H1 (cell line): ENCODE measurements around the gene RFNG. TPM values are rescaled to one million over a fixed set of nuclear protein-coding genes. Genes with fewer than 3 reads are reported as not detected.

Source experiments
- CTCF ChIA-PET: fragments of 300-600 bp; sonication (Branson Sonifier 250); formaldehyde crosslinking; loops from one replicate; lab custom pipeline; 2021; ENCODE audit not compliant: partially characterized antibody; lab: Charles Lee
- POLR2A ChIA-PET: fragments of 300-600 bp; sonication (Branson Sonifier 250); formaldehyde crosslinking; loops from one replicate; lab custom pipeline; 2021; ENCODE audit warnings: inconsistent platforms; ENCODE audit not compliant: partially characterized antibody; lab: Charles Lee
- DNase-seq, 2 experiments: peaks; one replicate each; pipeline versions ENCODE4 v3.0.0 to v3.0.0-alpha.2; 2010 to 2022; ENCODE audit warnings: low spot score in 2 of 2, low read depth in 1 of 2, mixed read lengths in 1 of 2
- FAIRE-seq: peaks from 2 replicates; lab custom pipeline; 2011; peaks lifted over from hg19 to GRCh38; lab: Jason Lieb, UNC
- H2AFZ ChIP-seq: 2 replicates; pipeline ENCODE4 v1.8.1; 2012; ENCODE audit warnings: low read length, inconsistent platforms
- H2AK5ac ChIP-seq: 2 replicates; pipeline ENCODE4 v1.6.1; 2013; ENCODE audit warnings: low read depth, low read length
- H2BK120ac ChIP-seq: replicated peaks from 2 replicates; pipeline ENCODE3; 2013; ENCODE audit warnings: low read depth, low read length, inconsistent platforms
- H2BK12ac ChIP-seq: 2 replicates; pipeline ENCODE4 v1.6.1; 2013; ENCODE audit warnings: low read depth, low read length
- H2BK15ac ChIP-seq: 2 replicates; pipeline ENCODE4 v1.6.1; 2013; ENCODE audit warnings: low read length
- H2BK20ac ChIP-seq: 2 replicates; pipeline ENCODE4 v1.6.1; 2013; ENCODE audit warnings: low read length
- H2BK5ac ChIP-seq: 2 replicates; pipeline ENCODE4 v1.6.1; 2013; ENCODE audit warnings: low read depth, low read length
- H3K14ac ChIP-seq: 2 replicates; pipeline ENCODE4 v1.6.1; 2013; ENCODE audit warnings: inconsistent platforms; ENCODE audit not compliant: insufficient read length
- H3K18ac ChIP-seq: 2 replicates; pipeline ENCODE4 v1.6.1; 2013; ENCODE audit warnings: low read length; ENCODE audit errors: extremely low read depth
- H3K23ac ChIP-seq: 2 replicates; pipeline ENCODE4 v1.6.1; 2013; ENCODE audit warnings: inconsistent platforms; ENCODE audit not compliant: insufficient read length
- H3K23me2 ChIP-seq: 2 replicates; pipeline ENCODE4 v1.6.1; 2013; ENCODE audit warnings: low read depth, low read length
- H3K27ac ChIP-seq: 2 replicates; pipeline ENCODE4 v1.6.1; 2011; ENCODE audit warnings: low read depth, low read length, inconsistent platforms
- H3K27me3 ChIP-seq, 4 experiments: replicated peaks in 1 of 4; 1 replicate in 1 of 4; 2 replicates in 3 of 4; pipeline versions ENCODE4 v1.6.1 to v1.8.1; 2011 to 2013; ENCODE audit warnings: low read length in 3 of 4, mild to moderate bottlenecking in 3 of 4, inconsistent platforms in 2 of 4, mixed read lengths in 2 of 4, moderate library complexity in 1 of 4; ENCODE audit not compliant: control insufficient read depth in 3 of 4, insufficient read depth in 3 of 4; ENCODE audit errors: extremely low read depth in 1 of 4
- H3K36me3 ChIP-seq, 4 experiments: 2 replicates each; pipeline versions ENCODE4 v1.6.1 to v1.8.1; 2011 to 2013; ENCODE audit warnings: mild to moderate bottlenecking in 4 of 4, low read length in 3 of 4, moderate library complexity in 2 of 4, control low read depth in 1 of 4, inconsistent platforms in 1 of 4; ENCODE audit not compliant: insufficient read depth in 4 of 4, control insufficient read depth in 2 of 4
- H3K4ac ChIP-seq: replicated peaks from 2 replicates; pipeline ENCODE3; 2013; ENCODE audit warnings: low read length, low read depth, mixed read lengths, inconsistent platforms; ENCODE audit not compliant: insufficient read length
- H3K4me1 ChIP-seq, 4 experiments: replicated peaks in 1 of 4; 1 replicate in 1 of 4; 2 replicates in 3 of 4; pipeline versions ENCODE4 v1.6.1 to v1.8.1; 2011 to 2013; ENCODE audit warnings: low read length in 3 of 4, inconsistent platforms in 2 of 4, mixed read lengths in 1 of 4; ENCODE audit not compliant: insufficient read depth in 4 of 4, control insufficient read depth in 3 of 4
- H3K4me2 ChIP-seq, 2 experiments: 2 replicates each; pipeline versions ENCODE4 v1.6.1 to v1.8.1; 2011 to 2013; ENCODE audit warnings: low read depth in 2 of 2, low read length in 2 of 2, control low read depth in 1 of 2, inconsistent platforms in 1 of 2, mild to moderate bottlenecking in 1 of 2; ENCODE audit not compliant: insufficient read depth in 1 of 2
- H3K4me3 ChIP-seq, 4 experiments: fragments of 200-600, 300-600 bp in 1 of 4; sonication (generic), shearing (Covaris generic), sonication (Bioruptor Twin) in 1 of 4; 2 replicates each; pipeline versions ENCODE4 v1.5.1 to v1.8.1; 2011 to 2016; ENCODE audit warnings: low read length in 4 of 4, low read depth in 3 of 4, control low read depth in 2 of 4, inconsistent platforms in 2 of 4, mild to moderate bottlenecking in 2 of 4, mixed read lengths in 1 of 4, moderate library complexity in 1 of 4; ENCODE audit not compliant: insufficient read depth in 2 of 4; ENCODE audit errors: extremely low read depth in 1 of 4
- H3K56ac ChIP-seq: replicated peaks from 2 replicates; pipeline ENCODE3; 2013; ENCODE audit warnings: low read depth, mild to moderate bottlenecking, mixed read lengths, low read length, inconsistent platforms; ENCODE audit not compliant: insufficient read length
- H3K79me1 ChIP-seq: 2 replicates; pipeline ENCODE4 v1.6.1; 2013; ENCODE audit warnings: low read depth, low read length, control low read depth
- H3K79me2 ChIP-seq, 2 experiments: 2 replicates each; pipeline versions ENCODE4 v1.6.1 to v1.8.1; 2012 to 2013; ENCODE audit warnings: low read length in 2 of 2, mild to moderate bottlenecking in 2 of 2, inconsistent platforms in 1 of 2; ENCODE audit not compliant: insufficient read depth in 2 of 2, control insufficient read depth in 1 of 2
- H3K9ac ChIP-seq, 4 experiments: replicated peaks in 1 of 4; 1 replicate in 1 of 4; 2 replicates in 3 of 4; pipeline versions ENCODE4 v1.6.1 to v1.8.1; 2011 to 2013; ENCODE audit warnings: low read depth in 3 of 4, low read length in 3 of 4, control low read depth in 2 of 4, mild to moderate bottlenecking in 2 of 4, moderate library complexity in 2 of 4, inconsistent platforms in 1 of 4; ENCODE audit errors: extremely low read depth in 1 of 4
- H3K9me3 ChIP-seq, 2 experiments: 2 replicates each; pipeline versions ENCODE4 v1.6.1 to v1.8.1; 2012 to 2013; ENCODE audit warnings: mild to moderate bottlenecking in 2 of 2, moderate library complexity in 2 of 2, control low read depth in 1 of 2, inconsistent platforms in 1 of 2, low read depth in 1 of 2, low read length in 1 of 2, mixed read lengths in 1 of 2; ENCODE audit not compliant: insufficient read depth in 2 of 2
- H4K20me1 ChIP-seq, 2 experiments: replicated peaks in 1 of 2; 2 replicates each; pipeline versions ENCODE3 to v1.8.1; 2011 to 2013; ENCODE audit warnings: inconsistent platforms in 2 of 2, low read length in 2 of 2, mild to moderate bottlenecking in 1 of 2; ENCODE audit not compliant: insufficient read depth in 2 of 2, control insufficient read depth in 1 of 2
- H4K5ac ChIP-seq: 2 replicates; pipeline ENCODE4 v1.6.1; 2013; ENCODE audit warnings: low read length, low read depth, mixed read lengths, inconsistent platforms; ENCODE audit not compliant: insufficient read length
- H4K8ac ChIP-seq: 2 replicates; pipeline ENCODE4 v1.8.0; 2013; ENCODE audit warnings: mild to moderate bottlenecking, moderate library complexity, low read length, inconsistent platforms; ENCODE audit not compliant: insufficient read depth; ENCODE audit errors: extremely low read depth
- H4K91ac ChIP-seq: replicated peaks from 2 replicates; pipeline ENCODE3; 2013; ENCODE audit warnings: low read length, mixed read lengths, inconsistent platforms; ENCODE audit not compliant: insufficient read length
- RAD21 ChIP-seq, 2 experiments: IDR thresholded peaks in 1 of 2; conservative IDR thresholded peaks in 1 of 2; 2 replicates each; pipeline ENCODE4 v1.6.1; 2011; ENCODE audit warnings: low read depth in 2 of 2, low read length in 2 of 2, improper control_type of control experiment in 1 of 2, inconsistent platforms in 1 of 2, mild to moderate bottlenecking in 1 of 2, moderate library complexity in 1 of 2
- RXRA ChIP-seq: IDR thresholded peaks from 2 replicates; pipeline ENCODE4 v1.6.1; 2011; ENCODE audit warnings: low read depth, mild to moderate bottlenecking, low read length, moderate library complexity; ENCODE audit not compliant: insufficient read depth
- WGBS, 2 experiments: shearing (Covaris generic) in 1 of 2; methylation state at CpG; one replicate each; pipeline versions ENCODE4 v1.1.6 to v1.1.7; 2013 to 2015; ENCODE audit warnings: low lambda C conversion rate in 2 of 2, mixed read lengths in 2 of 2, inconsistent platforms in 1 of 2, low coverage in 1 of 2, missing lambda C conversion rate in 1 of 2; ENCODE audit not compliant: insufficient replicate concordance in 2 of 2, insufficient coverage in 1 of 2, insufficient read length in 1 of 2; ENCODE audit errors: extremely low coverage in 1 of 2, missing lambda C conversion rate in 1 of 2; 5-methylcytosine and 5-hydroxymethylcytosine counted together
- polyA plus RNA-seq, 7 experiments: library from polyadenylated mRNA; depleted of rRNA in 3 of 7; stranded (reverse) in 5 of 7; unstranded in 2 of 7; fragments of >200 nt in 5 of 7; fragments of 200-250 nt in 2 of 7; gene quantifications; 1 replicate in 5 of 7; 2 replicates in 1 of 7; 4 replicates in 1 of 7; pipeline versions ENCODE4 v1.2.1 to v1.2.3, GENCODE V29; 2011 to 2013; ENCODE audit warnings: missing spikeins in 2 of 7, mixed read lengths in 2 of 7
- total RNA-seq: library from RNA; stranded (reverse); fragmentation: NEBNext Ultra II Directional; extraction: Animal tissue kit (Norgen Biotek cat#: 25700); gene quantifications from 2 replicates; pipeline ENCODE4 v1.2.1, GENCODE V29; 2021

RFNG gene
- total and polyA plus RNA-seq, 2 of the 8 experiments (the other 6 are each of a cell fraction or from before 2014, with no cell fraction given): 26.7 to 28.4 TPM

DNA sequence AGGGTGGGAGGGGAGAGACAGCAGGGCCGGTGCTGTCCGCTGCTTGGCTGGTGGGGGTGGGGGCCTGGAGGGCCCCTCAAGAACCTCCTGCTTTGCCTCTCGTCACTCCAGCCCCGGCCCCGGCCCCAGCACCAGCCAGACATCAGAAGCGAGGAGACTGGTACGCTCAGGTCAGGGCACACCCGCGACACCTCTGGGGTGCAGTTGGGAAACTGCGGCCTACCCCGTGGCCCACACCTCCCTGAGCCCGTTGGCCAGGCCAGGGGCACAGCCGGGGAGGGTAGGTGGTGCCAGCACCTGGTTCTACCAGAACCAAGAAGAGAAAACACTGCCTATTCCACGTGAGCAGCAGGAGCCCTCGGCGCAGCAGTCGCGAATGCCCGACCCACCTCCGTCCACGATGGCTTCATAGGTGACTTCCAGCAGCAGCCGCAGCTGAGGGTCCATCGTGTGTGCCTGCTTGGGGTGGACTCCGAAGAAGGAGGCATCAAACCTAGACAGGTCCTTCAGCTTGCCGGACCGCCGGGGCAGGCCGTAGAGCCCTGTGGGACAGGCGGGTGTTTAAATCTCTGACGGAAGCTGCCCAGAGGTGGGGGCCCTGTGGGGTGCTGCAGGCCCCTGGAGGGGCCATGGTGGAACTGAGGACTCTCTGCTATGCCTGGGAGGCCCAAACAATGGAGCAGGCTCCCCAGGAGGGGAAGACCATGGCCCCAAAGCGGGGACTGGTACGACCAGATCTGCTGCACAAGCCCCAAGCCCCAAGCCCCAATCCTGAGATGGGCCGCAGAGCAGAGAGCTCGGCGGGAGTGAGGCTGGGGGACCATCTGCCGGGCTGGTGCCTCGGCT, 43.5 kb upstream of the RFNG start:
- Histone ChIP-seq H4K20me1 (peaks cover 12 to 53% of the 10 kb centered on the region in 2 experiments), H4K91ac (no peak overlapping the region), H3K23ac (no peak overlapping the region), H3K4ac (no peak overlapping the region), H3K27me3 (no peaks in the 10 kb centered on the region), H3K79me1 (peaks cover 19% of the 10 kb centered on the region), H3K9ac (no peak overlapping the region; a peak in 1 of 7 replicates), H3K27ac (0 out of 2 replicates have a peak overlapping the region, but pooled peaks have one; percentile 30), H2AK5ac (no peak overlapping the region), H3K4me2 (no peak overlapping the region; a peak in 2 of 4 replicates), H2BK15ac (no peak overlapping the region), H2AFZ (no peak overlapping the region), H2BK20ac (no peak overlapping the region), H3K23me2 (peaks cover 14% of the 10 kb centered on the region; the same call in 1 of the 2 replicates), H4K8ac (peak overlapping the region; percentile 62; the same call in 1 of the 2 replicates), H3K79me2 (peaks cover 15 to 45% of the 10 kb centered on the region in 2 experiments; a peak in 3 of 4 replicates), H3K4me3 (0 out of 8 replicates have a peak overlapping the region, but pooled peaks of 2 of the 4 experiments have one; percentile 5 to 11), H2BK120ac (no peak overlapping the region), H3K4me1 (peaks cover 0 to 21% (median 16%) of the 10 kb centered on the region in 4 experiments; a peak in 6 of 7 replicates), H3K36me3 (peaks cover 39 to 58% (median 53%) of the 10 kb centered on the region in 4 experiments), H3K18ac (no peak overlapping the region), H2BK5ac (peak overlapping the region; percentile 60; the same call in 1 of the 2 replicates), H3K56ac (no peak overlapping the region), H3K14ac (no peak overlapping the region), H3K9me3 (no peaks in the 10 kb centered on the region), H4K5ac (no peak overlapping the region), H2BK12ac (no peak overlapping the region)
- ChIA-PET POLR2A (interaction anchor here (0.7 to 4.2 kb wide), 16 partner anchors 9 to 69 kb away, joined by 3 to 21 read pairs (median 6); partner anchors contain the start of genes DUS1L, GPS1 and RFNG), CTCF (interaction anchor here (0.6 to 1.6 kb wide), 8 partner anchors 9 to 147 kb away, joined by 3 to 6 read pairs (median 4); no protein-coding TSS in a partner anchor)
- FAIRE-seq: no peak
- no peak for DNase-seq
- 90% methylated on average over 23 of the region's 37 CpGs; no CpG with 5 or more reads in 1 of the 2 experiments for WGBS, 2 experiments
- no peak for TF ChIP-seq RXRA
- no peak for TF ChIP-seq RAD21 (IDR thresholded peaks at IDR 0.05 in 1 of 2, conservative IDR thresholded peaks at IDR 0.05 in 1 of 2; ENCODE audit: low read depth in 2 of 2, low read length in 2 of 2)
